ENCODE results near the gene CLTC. TPM values are rescaled to one million over a fixed set of nuclear protein-coding genes. Genes with fewer than 3 reads are reported as not detected.

Gene CLTC
- total and polyA plus RNA-seq, 2 of the 8 experiments (the other 6 are each of a cell fraction or from before 2014, with no cell fraction given) = 175 to 283 TPM

DNA sequence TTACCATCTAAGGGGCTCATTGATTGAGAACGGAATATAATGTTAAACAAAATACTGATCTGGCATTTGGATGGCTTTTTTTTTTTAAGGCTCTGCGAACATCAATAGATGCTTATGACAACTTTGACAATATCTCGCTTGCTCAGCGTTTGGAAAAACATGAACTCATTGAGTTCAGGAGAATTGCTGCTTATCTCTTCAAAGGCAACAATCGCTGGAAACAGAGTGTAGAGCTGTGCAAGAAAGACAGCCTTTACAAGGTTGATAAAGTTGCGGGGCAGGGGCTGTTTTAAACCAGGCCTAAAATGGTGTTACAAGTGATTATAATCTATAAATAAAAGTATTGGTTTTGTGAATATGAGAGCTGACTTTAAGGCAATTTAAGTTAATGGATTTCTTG lies 65.3 kb downstream of the CLTC start (continued):
- TF ChIP-seq SAP30 (IDR thresholded peaks at IDR 0.05; ENCODE audit: insufficient read depth, insufficient replicate concordance, low read length) = no peak
- no peak for TF ChIP-seq ASH2L (IDR thresholded peaks at IDR 0.05; ENCODE audit: low read length)
- no peak for TF ChIP-seq SP1 (IDR thresholded peaks at IDR 0.05; ENCODE audit: low read depth, low read length)
- TF ChIP-seq, protein P1, sequence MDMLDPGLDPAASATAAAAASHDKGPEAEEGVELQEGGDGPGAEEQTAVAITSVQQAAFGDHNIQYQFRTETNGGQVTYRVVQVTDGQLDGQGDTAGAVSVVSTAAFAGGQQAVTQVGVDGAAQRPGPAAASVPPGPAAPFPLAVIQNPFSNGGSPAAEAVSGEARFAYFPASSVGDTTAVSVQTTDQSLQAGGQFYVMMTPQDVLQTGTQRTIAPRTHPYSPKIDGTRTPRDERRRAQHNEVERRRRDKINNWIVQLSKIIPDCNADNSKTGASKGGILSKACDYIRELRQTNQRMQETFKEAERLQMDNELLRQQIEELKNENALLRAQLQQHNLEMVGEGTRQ (IDR thresholded peaks at IDR 0.05; ENCODE audit: low read length) = no peak
- no peak for TF ChIP-seq KDM4A (IDR thresholded peaks at IDR 0.05; ENCODE audit: low read depth, low read length, severe bottlenecking)
- no peak for TF ChIP-seq EZH2 (IDR thresholded peaks at IDR 0.05; ENCODE audit: low read depth, low read length, severe bottlenecking)
- TF ChIP-seq FOSL1 (IDR thresholded peaks at IDR 0.05; ENCODE audit: insufficient read depth, low read depth, low read length) = no peak
- no peak for TF ChIP-seq PHF8 (conservative IDR thresholded peaks at IDR 0.05; ENCODE audit: low read depth, low read length)

All from H1 (cell line).